A673 (cell line): ENCODE measurements around the gene RMI1. TPM values are rescaled to one million over a fixed set of nuclear protein-coding genes. Genes with fewer than 3 reads are reported as not detected.

Source experiments
- BruUV-seq: library from RNA; stranded (reverse); fragments of 400-500 nt; replicated peaks from 2 replicates; lab custom pipeline; 2021; lab: Mats Ljungman, UMichigan
- CTCF ChIA-PET: fragments of 300-600 bp; sonication (Branson Sonifier 250); formaldehyde crosslinking; loops from one replicate; lab custom pipeline; 2022; ENCODE audit warnings: antibody characterized with exemption; lab: Charles Lee
- POLR2A ChIA-PET: fragments of 300-600 bp; sonication (Branson Sonifier 250); formaldehyde crosslinking; loops from one replicate; lab custom pipeline; 2022; ENCODE audit warnings: antibody characterized with exemption; ENCODE audit not compliant: low non-redundant PET; lab: Charles Lee
- DNase-seq: peaks from one replicate; pipeline ENCODE4 v3.0.0-alpha.2; 2015; ENCODE audit warnings: low spot score
- H3K27ac ChIP-seq: fragments of 200-600 bp; sonication (generic); 2 replicates; pipeline ENCODE4 v1.5.1; 2016; ENCODE audit warnings: mixed run types, low read depth, mild to moderate bottlenecking, mixed read lengths, antibody characterized with exemption, low read length; ENCODE audit not compliant: poor library complexity, severe bottlenecking
- H3K27me3 ChIP-seq: fragments of 200-600 bp; sonication (generic); replicated peaks from 2 replicates; pipeline ENCODE4 v1.6.1; 2017; ENCODE audit warnings: mixed run types, low read depth, mild to moderate bottlenecking, mixed read lengths, antibody characterized with exemption, low read length; ENCODE audit not compliant: insufficient read depth, poor library complexity
- H3K36me3 ChIP-seq: fragments of 200-600 bp; sonication (generic); 2 replicates; pipeline ENCODE4 v1.6.1; 2016; ENCODE audit warnings: mixed run types, mild to moderate bottlenecking, mixed read lengths, antibody characterized with exemption, low read length; ENCODE audit not compliant: insufficient read depth, poor library complexity, severe bottlenecking
- H3K4me1 ChIP-seq: fragments of 200-600 bp; sonication (generic); 2 replicates; pipeline ENCODE4 v1.6.1; 2017; ENCODE audit warnings: mixed run types, mild to moderate bottlenecking, mixed read lengths, antibody characterized with exemption, low read length; ENCODE audit not compliant: insufficient read depth, poor library complexity, severe bottlenecking
- H3K4me3 ChIP-seq: fragments of 200-600 bp; sonication (generic); 2 replicates; pipeline ENCODE4 v1.5.1; 2016; ENCODE audit warnings: low read depth, mixed run types, mild to moderate bottlenecking, mixed read lengths, low read length; ENCODE audit not compliant: poor library complexity, severe bottlenecking
- H3K9me3 ChIP-seq: fragments of 200-600 bp; sonication (generic); 2 replicates; pipeline ENCODE4 v1.6.1; 2016; ENCODE audit warnings: mixed run types, low read depth, mild to moderate bottlenecking, mixed read lengths, antibody characterized with exemption, low read length; ENCODE audit not compliant: poor library complexity, severe bottlenecking
- EZH2 ChIP-seq: fragments of 200-600 bp; sonication (generic); IDR thresholded peaks from 2 replicates; pipeline ENCODE4 v1.6.1; 2017; ENCODE audit warnings: borderline replicate concordance, low read depth, mild to moderate bottlenecking, mixed read lengths, antibody characterized with exemption, low read length; ENCODE audit not compliant: poor library complexity, severe bottlenecking
- intact Hi-C: fragments of 100-400 bp; cut with micrococcal nuclease; formaldehyde crosslinking; loops from one replicate; pipeline ENCODE4 v1.10.0; 2022; ENCODE audit not compliant: unreplicated experiment
- total RNA-seq: library from RNA; stranded (reverse); gene quantifications from 2 replicates; pipeline ENCODE4 v1.2.3, GENCODE V29; 2021
- TF ChIP-seq, protein P1 (sequence below): fragments of 300-800, 200-600 bp; sonication (generic); conservative IDR thresholded peaks from 2 replicates; pipeline ENCODE4 v1.5.1; 2017; ENCODE audit warnings: low read depth, mild to moderate bottlenecking, antibody characterized with exemption, low read length, moderate library complexity, mixed read lengths

Gene RMI1
- total RNA-seq, 1 experiment from 2014 or later: 36.4 TPM

DNA sequence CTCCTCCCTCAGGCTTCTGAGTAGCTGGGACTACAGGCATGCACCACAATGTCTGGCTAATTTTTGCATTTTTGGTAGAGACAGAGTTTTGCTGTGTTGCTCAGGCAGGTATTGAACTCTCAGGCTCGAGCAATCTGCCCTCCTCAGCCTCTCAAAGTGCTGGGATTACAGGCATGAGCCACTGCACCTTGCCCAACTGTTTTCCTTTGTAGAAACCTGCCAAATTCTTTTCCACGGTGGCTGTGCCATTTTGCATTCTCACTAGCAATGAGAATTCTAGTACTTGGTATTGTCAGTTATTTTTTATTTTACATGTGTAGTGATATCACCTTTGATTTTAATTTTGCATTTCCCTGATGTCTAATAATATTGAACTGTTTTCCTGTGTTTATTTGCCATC is 7.8 kb downstream of the RMI1 start:
- BruUV-seq: no TSS peak
- POLR2A ChIA-PET: no interaction called here
- H3K36me3 ChIP-seq: peaks cover 17% of the 10 kb centered on the region
- no peak overlapping the region for H3K27ac ChIP-seq
- TF ChIP-seq, protein P1, sequence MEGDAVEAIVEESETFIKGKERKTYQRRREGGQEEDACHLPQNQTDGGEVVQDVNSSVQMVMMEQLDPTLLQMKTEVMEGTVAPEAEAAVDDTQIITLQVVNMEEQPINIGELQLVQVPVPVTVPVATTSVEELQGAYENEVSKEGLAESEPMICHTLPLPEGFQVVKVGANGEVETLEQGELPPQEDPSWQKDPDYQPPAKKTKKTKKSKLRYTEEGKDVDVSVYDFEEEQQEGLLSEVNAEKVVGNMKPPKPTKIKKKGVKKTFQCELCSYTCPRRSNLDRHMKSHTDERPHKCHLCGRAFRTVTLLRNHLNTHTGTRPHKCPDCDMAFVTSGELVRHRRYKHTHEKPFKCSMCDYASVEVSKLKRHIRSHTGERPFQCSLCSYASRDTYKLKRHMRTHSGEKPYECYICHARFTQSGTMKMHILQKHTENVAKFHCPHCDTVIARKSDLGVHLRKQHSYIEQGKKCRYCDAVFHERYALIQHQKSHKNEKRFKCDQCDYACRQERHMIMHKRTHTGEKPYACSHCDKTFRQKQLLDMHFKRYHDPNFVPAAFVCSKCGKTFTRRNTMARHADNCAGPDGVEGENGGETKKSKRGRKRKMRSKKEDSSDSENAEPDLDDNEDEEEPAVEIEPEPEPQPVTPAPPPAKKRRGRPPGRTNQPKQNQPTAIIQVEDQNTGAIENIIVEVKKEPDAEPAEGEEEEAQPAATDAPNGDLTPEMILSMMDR: no peak
- TF ChIP-seq EZH2: no peak
- intact Hi-C loops: no loop called here
- CTCF ChIA-PET: no interaction called here
- no peaks in the 10 kb centered on the region for H3K9me3 ChIP-seq
- H3K4me1 ChIP-seq: peaks cover 13% of the 10 kb centered on the region
- no peak overlapping the region for H3K4me3 ChIP-seq
- no peaks in the 10 kb centered on the region for H3K27me3 ChIP-seq
- no peak for DNase-seq

DNA sequence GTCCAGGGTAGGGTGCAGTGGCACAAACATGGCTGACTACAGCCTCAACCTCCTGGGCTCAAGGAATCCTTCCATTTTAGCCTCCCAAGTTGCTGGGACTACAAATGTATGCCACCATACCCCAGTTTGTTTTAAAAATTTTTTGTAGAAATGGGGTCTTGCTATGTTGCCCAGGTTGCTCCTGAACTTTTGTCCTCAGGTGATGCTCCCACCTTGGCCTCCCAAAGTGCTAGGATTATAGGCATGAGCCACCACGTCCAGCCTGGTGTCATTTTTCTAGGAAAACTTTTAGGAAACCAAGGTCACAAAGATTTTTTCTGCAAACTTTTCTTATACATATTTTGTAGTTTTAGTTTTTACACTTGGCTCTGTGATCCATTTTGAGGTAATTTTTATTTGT is 10.8 kb downstream of the RMI1 start:
- Histone ChIP-seq H3K4me1 (no peaks in the 10 kb centered on the region), H3K27me3 (no peaks in the 10 kb centered on the region), H3K36me3 (peaks cover 17% of the 10 kb centered on the region), H3K4me3 (no peak overlapping the region), H3K27ac (no peak overlapping the region), H3K9me3 (no peaks in the 10 kb centered on the region)
- intact Hi-C loops: no loop called here
- ChIA-PET POLR2A (no interaction called here), CTCF (no interaction called here)
- BruUV-seq: no TSS peak
- DNase-seq: no peak
- no peak for TF ChIP-seq EZH2
- TF ChIP-seq, protein P1: no peak

DNA sequence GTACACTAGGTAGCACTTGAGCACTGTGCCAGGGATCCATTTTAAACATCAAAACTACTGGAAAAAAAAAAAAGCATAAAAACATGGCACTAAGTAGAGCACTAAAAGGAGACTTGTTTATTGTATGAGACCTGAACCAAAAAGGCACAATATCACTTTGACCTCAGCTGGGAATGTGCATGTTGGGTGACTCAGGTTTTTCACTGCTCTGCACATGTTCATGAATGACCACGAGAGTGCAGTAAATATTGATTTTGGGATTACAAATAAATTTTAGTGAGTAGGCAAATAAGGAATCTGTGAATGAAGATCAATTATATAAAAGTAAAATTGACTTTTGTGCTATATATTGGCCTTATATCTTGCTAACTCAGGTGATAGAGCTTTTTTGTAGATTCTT is 11.8 kb downstream of the RMI1 start:
- H3K9me3 ChIP-seq: no peaks in the 10 kb centered on the region
- BruUV-seq: no TSS peak
- peaks cover 17% of the 10 kb centered on the region for H3K36me3 ChIP-seq
- no peaks in the 10 kb centered on the region for H3K27me3 ChIP-seq
- DNase-seq: no peak
- TF ChIP-seq, protein P1: no peak
- TF ChIP-seq EZH2: no peak
- no peak overlapping the region for H3K4me3 ChIP-seq
- H3K27ac ChIP-seq: no peak overlapping the region
- CTCF ChIA-PET: no interaction called here
- POLR2A ChIA-PET: no interaction called here
- H3K4me1 ChIP-seq: no peaks in the 10 kb centered on the region
- intact Hi-C loops: no loop called here
